ENCODE results near the gene MAN1B1. TPM values are rescaled to one million over a fixed set of nuclear protein-coding genes. Genes with fewer than 3 reads are reported as not detected.

The MAN1B1 gene
- total RNA-seq, 1 donor from 2014 or later: 59.8 TPM

DNA sequence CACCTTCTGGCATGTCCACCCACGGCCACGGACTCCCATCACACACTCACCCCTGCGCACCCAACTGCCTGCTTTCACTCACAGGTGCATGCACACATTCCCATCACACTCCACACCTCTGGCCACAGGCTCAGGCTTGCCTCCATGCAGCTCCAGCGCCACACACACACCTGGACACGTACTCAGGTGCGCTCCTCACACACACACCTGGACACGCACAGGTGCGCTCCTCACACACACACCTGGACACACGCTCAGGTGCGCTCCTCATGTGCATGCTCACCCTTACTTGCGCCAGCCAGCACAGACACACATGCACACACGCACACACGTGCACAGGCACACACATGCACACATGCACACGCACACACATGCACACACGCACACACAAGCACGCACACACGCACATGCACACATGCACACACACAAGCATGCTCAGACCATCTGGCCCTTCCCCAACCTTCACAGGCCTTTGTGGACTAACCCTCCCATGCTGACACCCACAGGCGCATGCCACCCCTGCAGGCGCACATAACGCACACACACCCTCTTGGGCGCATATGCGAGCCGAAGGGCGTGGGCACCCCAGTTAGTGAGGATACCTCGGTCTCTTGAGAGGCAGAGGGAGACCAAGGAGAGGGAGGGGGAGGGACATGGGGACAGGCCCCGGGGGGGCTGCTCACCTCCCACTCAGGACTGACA lies 60.5 kb downstream of the MAN1B1 start:
- DNase-seq: no peak
- H3K4me1 Mint-ChIP-seq (ENCODE audit: low read depth, unreplicated experiment): no peaks in the 10 kb centered on the region
- H3K27ac Mint-ChIP-seq (ENCODE audit: unreplicated experiment): no peak overlapping the region
- TF ChIP-seq, protein P1, sequence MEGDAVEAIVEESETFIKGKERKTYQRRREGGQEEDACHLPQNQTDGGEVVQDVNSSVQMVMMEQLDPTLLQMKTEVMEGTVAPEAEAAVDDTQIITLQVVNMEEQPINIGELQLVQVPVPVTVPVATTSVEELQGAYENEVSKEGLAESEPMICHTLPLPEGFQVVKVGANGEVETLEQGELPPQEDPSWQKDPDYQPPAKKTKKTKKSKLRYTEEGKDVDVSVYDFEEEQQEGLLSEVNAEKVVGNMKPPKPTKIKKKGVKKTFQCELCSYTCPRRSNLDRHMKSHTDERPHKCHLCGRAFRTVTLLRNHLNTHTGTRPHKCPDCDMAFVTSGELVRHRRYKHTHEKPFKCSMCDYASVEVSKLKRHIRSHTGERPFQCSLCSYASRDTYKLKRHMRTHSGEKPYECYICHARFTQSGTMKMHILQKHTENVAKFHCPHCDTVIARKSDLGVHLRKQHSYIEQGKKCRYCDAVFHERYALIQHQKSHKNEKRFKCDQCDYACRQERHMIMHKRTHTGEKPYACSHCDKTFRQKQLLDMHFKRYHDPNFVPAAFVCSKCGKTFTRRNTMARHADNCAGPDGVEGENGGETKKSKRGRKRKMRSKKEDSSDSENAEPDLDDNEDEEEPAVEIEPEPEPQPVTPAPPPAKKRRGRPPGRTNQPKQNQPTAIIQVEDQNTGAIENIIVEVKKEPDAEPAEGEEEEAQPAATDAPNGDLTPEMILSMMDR (IDR thresholded peaks at IDR 0.05; ENCODE audit: partially characterized antibody, unreplicated experiment): no peak
- no peak overlapping the region for H3K4me3 Mint-ChIP-seq (ENCODE audit: unreplicated experiment)
- no peaks in the 10 kb centered on the region for H3K36me3 Mint-ChIP-seq (ENCODE audit: unreplicated experiment)
- peaks cover 11% of the 10 kb centered on the region for H3K27me3 Mint-ChIP-seq (ENCODE audit: unreplicated experiment)
- peaks cover 2% of the 10 kb centered on the region for H3K9me3 Mint-ChIP-seq (ENCODE audit: unreplicated experiment)

DNA sequence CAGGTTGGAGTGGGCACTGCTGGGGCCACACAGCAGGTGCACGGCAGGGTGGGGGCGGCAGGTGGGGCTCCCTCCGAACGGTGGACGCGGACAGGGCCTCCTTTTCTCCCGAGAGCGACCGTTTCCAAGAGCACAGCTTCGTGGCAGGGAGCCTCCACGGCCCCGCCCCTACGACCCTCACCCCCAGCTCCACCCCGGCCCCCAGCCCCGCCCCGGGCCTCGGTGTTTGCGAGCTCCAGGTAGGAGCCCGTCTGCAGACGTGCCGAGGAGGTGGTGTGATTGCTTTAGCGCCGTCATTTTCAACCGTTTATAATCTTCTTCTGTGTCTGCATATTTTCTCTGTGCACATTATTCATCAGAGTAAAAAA lies 61.0 kb downstream of the MAN1B1 start:
- peak; percentile 19 for DNase-seq
- Mint-ChIP-seq H3K36me3 (ENCODE audit: unreplicated experiment) (no peaks in the 10 kb centered on the region), H3K27ac (ENCODE audit: unreplicated experiment) (no peak overlapping the region), H3K27me3 (ENCODE audit: unreplicated experiment) (peaks cover 9% of the 10 kb centered on the region), H3K4me1 (ENCODE audit: low read depth, unreplicated experiment) (no peaks in the 10 kb centered on the region), H3K4me3 (ENCODE audit: unreplicated experiment) (no peak overlapping the region), H3K9me3 (ENCODE audit: unreplicated experiment) (peaks cover 2% of the 10 kb centered on the region)
- TF ChIP-seq, protein P1 (IDR thresholded peaks at IDR 0.05; ENCODE audit: partially characterized antibody, unreplicated experiment): no peak

DNA sequence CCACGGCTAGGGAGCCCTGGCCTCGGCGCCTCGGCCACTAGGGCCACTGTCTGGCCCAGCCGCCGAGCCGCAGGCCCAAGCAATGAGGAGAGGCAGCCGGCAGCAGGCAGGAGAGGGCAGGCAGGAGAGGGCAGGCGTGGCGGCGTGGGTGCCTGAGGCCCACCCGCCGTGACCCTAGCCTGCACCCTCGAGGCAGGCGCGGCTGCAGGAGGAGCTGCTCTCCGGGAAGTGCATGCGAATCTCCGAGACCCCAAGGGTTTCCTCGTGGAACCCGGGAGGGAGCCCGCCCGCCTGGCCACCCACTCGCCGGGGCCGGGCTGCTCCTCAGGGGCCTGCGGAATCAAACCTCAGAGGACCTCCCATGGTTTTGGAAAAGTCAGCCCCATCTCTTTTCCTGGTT lies 61.5 kb downstream of the MAN1B1 start:
- Mint-ChIP-seq H3K36me3 (ENCODE audit: unreplicated experiment) (no peaks in the 10 kb centered on the region), H3K27me3 (ENCODE audit: unreplicated experiment) (peaks cover 9% of the 10 kb centered on the region), H3K4me1 (ENCODE audit: low read depth, unreplicated experiment) (no peaks in the 10 kb centered on the region), H3K9me3 (ENCODE audit: unreplicated experiment) (peaks cover 2% of the 10 kb centered on the region), H3K27ac (ENCODE audit: unreplicated experiment) (no peak overlapping the region), H3K4me3 (ENCODE audit: unreplicated experiment) (no peak overlapping the region)
- peak; percentile 13 for DNase-seq
- TF ChIP-seq, protein P1 (IDR thresholded peaks at IDR 0.05; ENCODE audit: partially characterized antibody, unreplicated experiment): no peak

DNA sequence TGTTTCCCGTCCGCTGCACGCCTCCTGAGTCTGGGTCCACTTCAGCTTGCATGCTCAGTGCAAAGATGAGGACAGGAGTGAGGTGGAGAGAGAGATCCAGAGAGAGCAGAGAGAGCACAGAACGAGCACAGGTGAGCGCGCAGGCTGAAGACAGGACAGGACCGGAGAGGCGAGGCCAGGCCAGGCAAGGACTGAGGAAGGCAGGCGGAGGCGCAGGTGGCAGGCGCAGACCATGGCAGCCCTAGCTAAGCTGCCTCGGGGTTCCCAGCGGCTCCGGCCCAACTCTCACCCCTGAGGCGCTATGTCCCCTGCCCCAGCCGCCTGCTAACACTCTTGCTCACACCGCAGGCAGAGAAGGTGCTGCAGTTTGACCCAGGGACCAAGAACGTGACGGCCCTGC lies 61.9 kb downstream of the MAN1B1 start:
- peaks cover 7% of the 10 kb centered on the region for H3K27me3 Mint-ChIP-seq (ENCODE audit: unreplicated experiment)
- DNase-seq: no peak

DNA sequence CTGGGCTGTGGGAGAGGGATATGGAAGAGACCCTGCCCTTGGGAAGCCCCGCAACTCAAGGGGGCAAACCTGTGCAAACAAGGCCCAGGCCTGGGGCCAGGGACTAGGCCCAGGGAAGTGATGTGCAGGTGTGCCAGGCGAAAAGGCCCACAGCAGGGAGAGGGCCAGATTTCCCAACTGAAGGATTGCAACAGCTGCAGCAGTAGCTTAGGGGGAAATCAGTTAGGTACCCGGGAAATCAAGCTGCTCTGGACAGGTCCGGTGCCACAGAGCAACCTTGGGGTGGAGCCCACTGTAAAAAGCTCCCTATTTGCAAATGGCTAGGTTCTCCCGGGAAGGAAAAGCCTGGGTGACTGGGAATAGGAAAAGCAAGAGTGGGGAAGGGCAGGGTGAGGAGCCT lies 62.6 kb downstream of the MAN1B1 start:
- Mint-ChIP-seq H3K4me1 (ENCODE audit: low read depth, unreplicated experiment) (no peaks in the 10 kb centered on the region), H3K4me3 (ENCODE audit: unreplicated experiment) (no peak overlapping the region), H3K27ac (ENCODE audit: unreplicated experiment) (no peak overlapping the region), H3K27me3 (ENCODE audit: unreplicated experiment) (peaks cover 6% of the 10 kb centered on the region), H3K9me3 (ENCODE audit: unreplicated experiment) (peaks cover 2% of the 10 kb centered on the region), H3K36me3 (ENCODE audit: unreplicated experiment) (no peaks in the 10 kb centered on the region)
- TF ChIP-seq, protein P1 (IDR thresholded peaks at IDR 0.05; ENCODE audit: partially characterized antibody, unreplicated experiment): no peak
- peak; percentile 3 for DNase-seq

More for the DNA sequence above, 61.9 kb downstream of the MAN1B1 start:
- TF ChIP-seq, protein P1 (IDR thresholded peaks at IDR 0.05; ENCODE audit: partially characterized antibody, unreplicated experiment): no peak
- H3K4me1 Mint-ChIP-seq (ENCODE audit: low read depth, unreplicated experiment): no peaks in the 10 kb centered on the region
- peaks cover 2% of the 10 kb centered on the region for H3K9me3 Mint-ChIP-seq (ENCODE audit: unreplicated experiment)
- H3K4me3 Mint-ChIP-seq (ENCODE audit: unreplicated experiment): no peak overlapping the region
- H3K27ac Mint-ChIP-seq (ENCODE audit: unreplicated experiment): no peak overlapping the region
- no peaks in the 10 kb centered on the region for H3K36me3 Mint-ChIP-seq (ENCODE audit: unreplicated experiment)
